K562 (cell line): Measurements from ENCODE around the gene LRFN4. TPM values are rescaled to one million over a fixed set of nuclear protein-coding genes. Genes with fewer than 3 reads are reported as not detected.
A peak's percentile ranks its signal among the peaks of the same experiment; 100 is the strongest.

ENCODE experiments used
- ATF2 ChIP-seq: sonication (generic); formaldehyde crosslinking; IDR thresholded peaks from 2 replicates; pipeline ENCODE4 v1.8.1; 2022; ENCODE audit warnings: missing genetic modification reagents
- CHD1 ChIP-seq: fragments of 200-600 bp; sonication (generic); IDR thresholded peaks from one replicate; pipeline ENCODE4 v1.6.1; 2012; ENCODE audit warnings: mild to moderate bottlenecking, moderate library complexity, low read length, inconsistent platforms
- E2F6 ChIP-seq, 2 experiments: IDR thresholded peaks; 2 replicates each; pipeline ENCODE4 v1.6.1; 2011; ENCODE audit warnings: borderline replicate concordance in 1 of 2, control low read depth in 1 of 2, low read depth in 1 of 2, low read length in 1 of 2, mild to moderate bottlenecking in 1 of 2, mixed read lengths in 1 of 2, moderate library complexity in 1 of 2; ENCODE audit not compliant: insufficient read depth in 1 of 2, insufficient read length in 1 of 2, poor library complexity in 1 of 2, severe bottlenecking in 1 of 2; ENCODE audit errors: extremely low read depth in 1 of 2
- EP400 ChIP-seq: fragments of 450-650 bp; IDR thresholded peaks from 2 replicates; pipeline ENCODE4 v1.6.1; 2017; ENCODE audit warnings: antibody characterized with exemption, mild to moderate bottlenecking, moderate library complexity
- FOXA1 ChIP-seq: fragments of 450-650 bp; IDR thresholded peaks from 2 replicates; pipeline ENCODE4 v1.6.1; 2016; ENCODE audit warnings: mild to moderate bottlenecking, borderline replicate concordance
- FOXA3 ChIP-seq, 2 experiments: fragments of 450-650 bp in 1 of 2; sonication (generic) in 1 of 2; formaldehyde crosslinking; IDR thresholded peaks in 1 of 2; conservative IDR thresholded peaks in 1 of 2; 2 replicates each; pipeline versions ENCODE4 v1.4.0 to v1.8.0; 2020 to 2022; ENCODE audit warnings: mild to moderate bottlenecking in 2 of 2, missing genetic modification reagents in 1 of 2
- HDAC2 ChIP-seq: fragments of 450-650 bp; IDR thresholded peaks from 2 replicates; pipeline ENCODE4 v1.6.1; 2016; ENCODE audit warnings: mild to moderate bottlenecking
- KLF16 ChIP-seq: IDR thresholded peaks from 2 replicates; pipeline ENCODE4 v1.6.1; 2016; ENCODE audit warnings: antibody characterized with exemption
- NFE2L1 ChIP-seq: fragments of 450-650 bp; IDR thresholded peaks from 2 replicates; pipeline ENCODE4 v1.6.1; 2016; ENCODE audit warnings: missing genetic modification characterization, low read depth, mild to moderate bottlenecking, missing compliant biosample characterization, moderate library complexity, borderline replicate concordance
- POLR2AphosphoS5 ChIP-seq: IDR thresholded peaks from 2 replicates; pipeline ENCODE4 v1.6.1; 2011; ENCODE audit warnings: mild to moderate bottlenecking, low read depth, low read length, moderate library complexity; ENCODE audit not compliant: control insufficient read depth, insufficient read depth
- POU5F1 ChIP-seq: fragments of 150-350 bp; IDR thresholded peaks from 2 replicates; pipeline ENCODE4 v1.6.1; 2014; ENCODE audit warnings: borderline replicate concordance, low read length, low read depth, mild to moderate bottlenecking; ENCODE audit not compliant: partially characterized antibody
- RBM22 ChIP-seq: fragments of 200-400 bp; formaldehyde crosslinking; IDR thresholded peaks from 2 replicates; pipeline ENCODE4 v1.6.1; 2018; ENCODE audit warnings: low read length, low read depth; ENCODE audit not compliant: poor library complexity, severe bottlenecking
- SNRNP70 ChIP-seq: fragments of 200-400 bp; formaldehyde crosslinking; optimal IDR thresholded peaks from 2 replicates; pipeline ENCODE3; 2017; ENCODE audit warnings: low read depth, low read length
- ZBTB1 ChIP-seq: sonication (generic); formaldehyde crosslinking; IDR thresholded peaks from 2 replicates; pipeline ENCODE4 v1.8.1; 2023; ENCODE audit warnings: missing genetic modification reagents, low read depth, mild to moderate bottlenecking, borderline replicate concordance
- ZNF24 ChIP-seq: fragments of 450-650 bp; IDR thresholded peaks from 2 replicates; pipeline ENCODE4 v1.6.1; 2016
- ZNF384 ChIP-seq: IDR thresholded peaks from 2 replicates; pipeline ENCODE4 v1.6.1; 2012; ENCODE audit warnings: low read depth, low read length, improper control_type of control experiment
- ZNF639 ChIP-seq, 2 experiments: fragments of 200-800 bp in 1 of 2; sonication (Bioruptor generic) in 1 of 2; sonication (generic) in 1 of 2; formaldehyde crosslinking in 1 of 2; IDR thresholded peaks in 1 of 2; conservative IDR thresholded peaks in 1 of 2; 2 replicates each; pipeline versions ENCODE4 v1.5.0 to v1.6.1; 2016 to 2020; ENCODE audit warnings: missing compliant biosample characterization in 1 of 2, missing genetic modification characterization in 1 of 2, missing genetic modification reagents in 1 of 2
- ZSCAN29 ChIP-seq: fragments of 450-650 bp; IDR thresholded peaks from 2 replicates; pipeline ENCODE4 v1.6.1; 2017
- polyA plus RNA-seq, 8 experiments: library from polyadenylated mRNA; depleted of rRNA in 4 of 8; stranded (reverse) in 5 of 8; unstranded in 3 of 8; fragments of >200 nt; fragmentation: Nextera tagmentation in 2 of 8; fragmentation: Illumina TruSeq in 1 of 8; extraction: Ambion mirVana in 2 of 8; extraction: Trizol in 1 of 8; gene quantifications; 2 replicates each; pipeline versions ENCODE4 v1.2.1 to v1.2.3, GENCODE V29; 2011 to 2014; ENCODE audit warnings: inconsistent platforms in 1 of 8, missing spikeins in 1 of 8
- total RNA-seq, 7 experiments: library from RNA; depleted of rRNA in 6 of 7; stranded (reverse); fragments of >200 nt in 6 of 7; fragmentation: Illumina TruSeq in 2 of 7; extraction: Trizol in 2 of 7; gene quantifications; 2 replicates each; pipeline versions ENCODE4 v1.2.1 to v1.2.3, GENCODE V29; 2011 to 2021; ENCODE audit warnings: low replicate concordance in 1 of 7

LRFN4 gene
- total and polyA plus RNA-seq, 9 of the 15 experiments (the other 6 are each of a cell fraction or from before 2014, with no cell fraction given) = 0.10 to 60.1 (median 6.7) TPM

- TF ChIP-seq ZNF384 (no peak), POU5F1 (no peak), HDAC2 (peak; percentile 25; the same call in 1 of the 2 replicates), ATF2 (CRISPR knock-in tag) (peak; percentile 93), ZNF639 (CRISPR knock-in tag; conservative IDR thresholded peaks at IDR 0.05 in 1 of 2, IDR thresholded peaks at IDR 0.05 in 1 of 2) (peak in 1 of 2 experiments; percentile 82; a peak in 2 of 4 replicates), ZSCAN29 (no peak; the same call in 1 of the 2 replicates), NFE2L1 (tag) (no peak), FOXA3 (CRISPR knock-in tag; conservative IDR thresholded peaks at IDR 0.05 in 1 of 2, IDR thresholded peaks at IDR 0.05 in 1 of 2) (no peak), SNRNP70 (no peak), CHD1 (peak; percentile 67), KLF16 (no peak), POLR2AphosphoS5 (peak; percentile 84), FOXA1 (no peak), EP400 (peak; percentile 87), ZNF24 (no peak; the same call in 1 of the 2 replicates), E2F6 (IDR thresholded peaks at IDR 0.05; ENCODE audit: borderline replicate concordance in 1 of 2, extremely low read depth in 1 of 2, insufficient read depth in 1 of 2, insufficient read length in 1 of 2, low read depth in 1 of 2, low read length in 1 of 2, poor library complexity in 1 of 2, severe bottlenecking in 1 of 2) (peak in 1 of 2 experiments; percentile 48), RBM22 (peak; percentile 58), ZBTB1 (CRISPR knock-in tag) (0 out of 2 replicates have a peak, but pooled peaks have one; percentile 43)
These were observed 13.7 kb upstream of the LRFN4 start, which contains the start of gene RCE1 (continued) for GRCh38 chr11:66842896-66843775.
